GOT3 (cell line): ENCODE results near the gene ATP1B4.

Source experiments
- DNase-seq: peaks from one replicate; lab custom pipeline; 2025; ENCODE audit warnings: mixed read lengths; lab: John Stamatoyannopoulos, UW

ATP1B4 gene

GRCh38 chrX:120377179-120377578 is 15.3 kb downstream of the ATP1B4 start:
- no peak for DNase-seq

- no peak for DNase-seq
These were observed 15.8 kb downstream of the ATP1B4 start for GRCh38 chrX:120377715-120378114.

GRCh38 chrX:120378570-120378969 is 16.7 kb downstream of the ATP1B4 start:
- DNase-seq: no peak

GRCh38 chrX:120379937-120380681 is 18.2 kb downstream of the ATP1B4 start:
- no peak for DNase-seq

- DNase-seq: no peak
These were observed 18.8 kb downstream of the ATP1B4 start for GRCh38 chrX:120380699-120381098.

GRCh38 chrX:120401301-120401700 is 39.4 kb downstream of the ATP1B4 start:
- DNase-seq: no peak

GRCh38 chrX:120402369-120402768 is 40.5 kb downstream of the ATP1B4 start:
- DNase-seq: no peak

GRCh38 chrX:120406638-120407037 is 44.7 kb downstream of the ATP1B4 start:
- no peak for DNase-seq

GRCh38 chrX:120408168-120408567 is 46.3 kb downstream of the ATP1B4 start:
- DNase-seq: no peak

- no peak for DNase-seq
These were observed 57.6 kb downstream of the ATP1B4 start for GRCh38 chrX:120419463-120419862.

GRCh38 chrX:120426599-120426998 is 64.7 kb downstream of the ATP1B4 start:
- DNase-seq: no peak

- DNase-seq: no peak
These were observed 66.4 kb downstream of the ATP1B4 start for GRCh38 chrX:120428309-120428708.

- no peak for DNase-seq
These were observed 68.1 kb downstream of the ATP1B4 start for GRCh38 chrX:120429776-120430540.
